GM19395 (cell line): Measurements from ENCODE around the gene PPRC1.
A peak's percentile ranks its signal among the peaks of the same experiment; 100 is the strongest.

Experiments
- ATAC-seq: cut with Tn5 transposase; IDR thresholded peaks from one replicate; pipeline ENCODE4 v1.9.1; 2021; ENCODE audit warnings: mild to moderate bottlenecking, moderate library complexity; ENCODE audit not compliant: unreplicated experiment

Gene PPRC1

GRCh38 chr10:102188298-102188940, 55.6 kb downstream of the PPRC1 start:
- no peak for ATAC-seq

- peak; percentile 56 for ATAC-seq
Observed at GRCh38 chr10:102188941-102189898, 56.4 kb downstream of the PPRC1 start.

- no peak for ATAC-seq
Observed at GRCh38 chr10:102191956-102192355, 59.1 kb downstream of the PPRC1 start.

GRCh38 chr10:102195296-102195870, 62.5 kb downstream of the PPRC1 start:
- no peak for ATAC-seq

- no peak for ATAC-seq
Observed at GRCh38 chr10:102196893-102197292, 64.1 kb downstream of the PPRC1 start.

- no peak for ATAC-seq
Observed at GRCh38 chr10:102198027-102198426, 65.2 kb downstream of the PPRC1 start.
